ENCODE data around the gene PARD6G.

PARD6G gene

GRCh38 chr18:80147418-80148325 is 99.6 kb downstream of the PARD6G start:
- TF ChIP-seq CTCF (IDR thresholded peaks at IDR 0.05; ENCODE audit: low read depth, low read length), result no peak

GRCh38 chr18:80147037-80147417 is 100.3 kb downstream of the PARD6G start:
- H3K4me3 ChIP-seq (ENCODE audit: low read depth, low read length), result peak overlapping the region; percentile 59
- no peak for TF ChIP-seq CTCF (IDR thresholded peaks at IDR 0.05; ENCODE audit: low read depth, low read length)

More at GRCh38 chr18:80147418-80148325, 99.6 kb downstream of the PARD6G start:
- peak overlapping the region; percentile 59 for H3K4me3 ChIP-seq (ENCODE audit: low read depth, low read length)

GRCh38 chr18:80145196-80145804 is 102.0 kb downstream of the PARD6G start:
- H3K4me3 ChIP-seq (ENCODE audit: low read depth, low read length), result no peak overlapping the region
- no peak for TF ChIP-seq CTCF (IDR thresholded peaks at IDR 0.05; ENCODE audit: low read depth, low read length)

- no peak overlapping the region for H3K4me3 ChIP-seq (ENCODE audit: low read depth, low read length)
- no peak for TF ChIP-seq CTCF (IDR thresholded peaks at IDR 0.05; ENCODE audit: low read depth, low read length)
Measured at GRCh38 chr18:80143881-80144280, 103.4 kb downstream of the PARD6G start.

- TF ChIP-seq CTCF (IDR thresholded peaks at IDR 0.05; ENCODE audit: low read depth, low read length), result no peak
- no peak overlapping the region for H3K4me3 ChIP-seq (ENCODE audit: low read depth, low read length)
Measured at GRCh38 chr18:80140455-80140985, 106.8 kb downstream of the PARD6G start.

GRCh38 chr18:80137976-80138375 is 109.3 kb downstream of the PARD6G start:
- TF ChIP-seq CTCF (IDR thresholded peaks at IDR 0.05; ENCODE audit: low read depth, low read length), result no peak
- no peak overlapping the region for H3K4me3 ChIP-seq (ENCODE audit: low read depth, low read length)

GRCh38 chr18:80137137-80137536 is 110.2 kb downstream of the PARD6G start:
- H3K4me3 ChIP-seq (ENCODE audit: low read depth, low read length), result no peak overlapping the region
- TF ChIP-seq CTCF (IDR thresholded peaks at IDR 0.05; ENCODE audit: low read depth, low read length), result no peak
